Transverse colon (tissue), 4 donors: ENCODE results near the gene PRPF8. TPM values are rescaled to one million over a fixed set of nuclear protein-coding genes. Genes with fewer than 3 reads are reported as not detected.

Source experiments
- DNase-seq: peaks from one replicate; pipeline ENCODE4 v3.0.0-alpha.2; 2019
- H3K27ac ChIP-seq, 4 donors: fragments of 200-600 bp; sonication (generic); 2 replicates each; pipeline ENCODE4 v1.5.1; 2016 to 2018; ENCODE audit warnings: inconsistent platforms in 4 of 4
- H3K27me3 ChIP-seq: fragments of 200-600 bp; sonication (generic); 2 replicates; pipeline ENCODE4 v1.5.1; 2017; ENCODE audit warnings: inconsistent platforms
- H3K36me3 ChIP-seq, 4 donors: fragments of 200-600 bp; sonication (generic); 2 replicates each; pipeline ENCODE4 v1.5.1; 2017 to 2019; ENCODE audit warnings: inconsistent platforms in 4 of 4
- H3K4me1 ChIP-seq, 4 donors: fragments of 200-600 bp; sonication (generic); 2 replicates each; pipeline ENCODE4 v1.5.1; 2017 to 2020; ENCODE audit warnings: inconsistent platforms in 4 of 4
- H3K4me3 ChIP-seq, 4 donors: fragments of 200-600 bp; sonication (generic); 1 replicate in 1 of 4; 2 replicates in 3 of 4; pipeline versions ENCODE4 v1.5.1 to v1.6.1; 2017 to 2019; ENCODE audit warnings: inconsistent platforms in 4 of 4
- H3K9me3 ChIP-seq, 2 donors: fragments of 200-600 bp; sonication (generic); 2 replicates each; pipeline ENCODE4 v1.5.1; 2017 to 2019; ENCODE audit warnings: inconsistent platforms in 2 of 2
- CTCF ChIP-seq, 5 experiments: fragments of 200-600 bp in 3 of 5; fragments of 450-650 bp in 2 of 5; sonication (generic) in 3 of 5; IDR thresholded peaks; 1 replicate in 2 of 5; 2 replicates in 3 of 5; pipeline ENCODE4 v1.5.1; 2016 to 2017; ENCODE audit warnings: antibody characterized with exemption in 5 of 5, inconsistent platforms in 3 of 5, mild to moderate bottlenecking in 2 of 5, moderate library complexity in 1 of 5
- EP300 ChIP-seq: sonication (generic); formaldehyde crosslinking; IDR thresholded peaks from one replicate; pipeline ENCODE4 v1.6.1; 2017; ENCODE audit warnings: antibody characterized with exemption, low read depth
- POLR2A ChIP-seq: fragments of 450-650 bp; IDR thresholded peaks from one replicate; pipeline ENCODE4 v1.6.1; 2016; ENCODE audit warnings: antibody characterized with exemption, mild to moderate bottlenecking, moderate library complexity
- POLR2AphosphoS5 ChIP-seq, 3 donors: sonication (generic); formaldehyde crosslinking; IDR thresholded peaks; one replicate each; pipeline ENCODE4 v1.6.1; 2016; ENCODE audit warnings: antibody characterized with exemption in 3 of 3
- WGBS, 2 donors: methylation state at CpG; one replicate each; pipeline ENCODE4 v1.1.5; 2018; ENCODE audit warnings: low coverage in 1 of 2; 5-methylcytosine and 5-hydroxymethylcytosine counted together
- in situ Hi-C, 4 donors: fragments of 200-750 bp; cut with MboI; loops; one replicate each; pipeline versions ENCODE4 v1.15.0 to v1.15.1; 2017; ENCODE audit warnings: low sequenced_read_pairs in 3 of 4, low pct_ligation_motif_present in 1 of 4, low pct_unique_long_range_greater_than_20kb in 1 of 4
- intact Hi-C: fragments of 100-400 bp; cut with DNase I; formaldehyde crosslinking; loops from one replicate; pipeline ENCODE4 v1.15.1; 2023; ENCODE audit warnings: low total_unique reads
- total RNA-seq, 4 donors: library from RNA; depleted of rRNA; stranded (reverse); fragments of >200 nt; gene quantifications; one replicate each; pipeline ENCODE4 v1.1.0, GENCODE V29; 2016

PRPF8 gene
- total RNA-seq, 4 donors from 2014 or later, result 155 to 410 (median 169) TPM

GRCh38 chr17:1648963-1649843 lies 35.5 kb downstream of the PRPF8 start:
- intact Hi-C loops (loop anchor here (5.0 kb wide), 1 partner anchor 77 kb away; no protein-coding TSS in a partner anchor), in situ Hi-C loops (no loop called here)

GRCh38 chr17:1648173-1648962 lies 36.3 kb downstream of the PRPF8 start:
- peak in 2 of 5 experiments; percentile 70 to 86 for TF ChIP-seq CTCF (IDR thresholded peaks at IDR 0.05)
- no peak for TF ChIP-seq POLR2AphosphoS5 (IDR thresholded peaks at IDR 0.05)
- Histone ChIP-seq H3K27me3 (no peaks in the 10 kb centered on the region), H3K9me3 (no peaks in the 10 kb centered on the region), H3K36me3 (peaks cover 0 to 27% (median 10%) of the 10 kb centered on the region in 4 donors), H3K27ac (peak overlapping the region; percentile 97 to 100 (median 100)), H3K4me3 (peak overlapping the region; percentile 8 to 77 (median 53)), H3K4me1 (peaks cover 24 to 44% (median 40%) of the 10 kb centered on the region in 4 donors)
- DNase-seq, result peak; percentile 53
- intact Hi-C loops (loop anchor here (5.0 kb wide), 1 partner anchor 76 kb away; no protein-coding TSS in a partner anchor), in situ Hi-C loops (no loop called here)
- WGBS, 2 donors, result 14% methylated on average over 46 of the region's 54 CpGs; no CpG with 5 or more reads in 1 of the 2 donors

More at GRCh38 chr17:1648963-1649843, 35.5 kb downstream of the PRPF8 start:
- H3K4me1 ChIP-seq, result peaks cover 24 to 37% (median 33%) of the 10 kb centered on the region in 4 donors
- H3K9me3 ChIP-seq, result no peaks in the 10 kb centered on the region
- H3K27me3 ChIP-seq, result no peaks in the 10 kb centered on the region
- 0% methylated on average over 73 of the region's 100 CpGs; no CpG with 5 or more reads in 1 of the 2 donors for WGBS, 2 donors
- H3K27ac ChIP-seq, result peak overlapping the region; percentile 97 to 100 (median 100)
- peak overlapping the region; percentile 62 to 88 (median 77) for H3K4me3 ChIP-seq
- TF ChIP-seq CTCF (IDR thresholded peaks at IDR 0.05) (peak in 3 of 5 experiments; percentile 83 to 97 (median 90)), POLR2A (peak; percentile 83), EP300 (no peak), POLR2AphosphoS5 (IDR thresholded peaks at IDR 0.05) (peak; percentile 87 to 96 (median 96))
- H3K36me3 ChIP-seq, result peaks cover 0 to 36% (median 14%) of the 10 kb centered on the region in 4 donors
- peak; percentile 96 for DNase-seq

GRCh38 chr17:1647802-1648171 lies 36.9 kb downstream of the PRPF8 start:
- no peak for DNase-seq
- TF ChIP-seq CTCF (IDR thresholded peaks at IDR 0.05), result no peak
- TF ChIP-seq POLR2A, result no peak
- TF ChIP-seq POLR2AphosphoS5 (IDR thresholded peaks at IDR 0.05), result no peak
- TF ChIP-seq EP300, result no peak
- no peaks in the 10 kb centered on the region for H3K9me3 ChIP-seq
- H3K4me1 ChIP-seq, result peaks cover 24 to 45% (median 40%) of the 10 kb centered on the region in 4 donors
- WGBS, 2 donors, result 80% methylated on average over 1 to 10 of the region's 11 CpGs
- H3K27ac ChIP-seq, result peak overlapping the region; percentile 97 to 100 (median 100)
- peak overlapping the region in 1 of 4 donors; percentile 77 for H3K4me3 ChIP-seq
- intact Hi-C loops (loop anchor here (5.0 kb wide), 1 partner anchor 75 kb away; no protein-coding TSS in a partner anchor), in situ Hi-C loops (no loop called here)
- no peaks in the 10 kb centered on the region for H3K27me3 ChIP-seq
- peaks cover 0 to 22% (median 7%) of the 10 kb centered on the region in 4 donors for H3K36me3 ChIP-seq
